Non-pigmented ciliary epithelial cell (primary cell): ENCODE results near the gene PLCB2.
A peak's percentile ranks its signal among the peaks of the same experiment; 100 is the strongest.

Experiments used
- DNase-seq: peaks from one replicate; pipeline ENCODE4 v3.0.0-alpha.2; 2010; ENCODE audit warnings: low read depth

PLCB2 gene

GRCh38 chr15:40340038-40340739 lies 32.5 kb upstream of the PLCB2 start:
- DNase-seq: no peak

GRCh38 chr15:40339621-40339945 lies 31.8 kb upstream of the PLCB2 start:
- DNase-seq: no peak

- peak; percentile 68 for DNase-seq
Observed at GRCh38 chr15:40338921-40339620, 31.3 kb upstream of the PLCB2 start.

- no peak for DNase-seq
Observed at GRCh38 chr15:40338041-40338657, 30.4 kb upstream of the PLCB2 start.

- no peak for DNase-seq
Observed at GRCh38 chr15:40337597-40337996, 29.9 kb upstream of the PLCB2 start.

GRCh38 chr15:40336744-40337122 lies 29.0 kb upstream of the PLCB2 start:
- DNase-seq: no peak

- no peak for DNase-seq
Observed at GRCh38 chr15:40335938-40336743, 28.4 kb upstream of the PLCB2 start.

- no peak for DNase-seq
Observed at GRCh38 chr15:40334941-40335795, 27.4 kb upstream of the PLCB2 start.

- no peak for DNase-seq
Observed at GRCh38 chr15:40334541-40334940, 26.8 kb upstream of the PLCB2 start.

GRCh38 chr15:40333922-40334492 lies 26.3 kb upstream of the PLCB2 start:
- peak; percentile 55 for DNase-seq

- no peak for DNase-seq
Observed at GRCh38 chr15:40332113-40332781, 24.5 kb upstream of the PLCB2 start.

GRCh38 chr15:40331637-40332036 lies 23.9 kb upstream of the PLCB2 start:
- no peak for DNase-seq

GRCh38 chr15:40331026-40331425 lies 23.3 kb upstream of the PLCB2 start:
- no peak for DNase-seq

GRCh38 chr15:40330368-40330836 lies 22.7 kb upstream of the PLCB2 start:
- DNase-seq: no peak

- no peak for DNase-seq
Observed at GRCh38 chr15:40329804-40330203, 22.1 kb upstream of the PLCB2 start.

- no peak for DNase-seq
Observed at GRCh38 chr15:40328751-40329150, 21.0 kb upstream of the PLCB2 start.

GRCh38 chr15:40328176-40328575 lies 20.4 kb upstream of the PLCB2 start:
- no peak for DNase-seq

- DNase-seq: no peak
Observed at GRCh38 chr15:40327457-40327856, 19.7 kb upstream of the PLCB2 start.

- no peak for DNase-seq
Observed at GRCh38 chr15:40325700-40326099, 18.0 kb upstream of the PLCB2 start.

- no peak for DNase-seq
Observed at GRCh38 chr15:40325188-40325587, 17.5 kb upstream of the PLCB2 start.
